HG02981 (cell line): ENCODE measurements around the gene UBAP1L.
A peak's percentile ranks its signal among the peaks of the same experiment; 100 is the strongest.
"Not testable (repeated sequence)": the region's sequence is repeated elsewhere in the genome, so short reads cannot be mapped to it uniquely, and the experiment has no call there.

Source experiments
- ATAC-seq: cut with Tn5 transposase; IDR thresholded peaks from one replicate; pipeline ENCODE4 v1.9.1; 2021; ENCODE audit warnings: mild to moderate bottlenecking, moderate library complexity; ENCODE audit not compliant: unreplicated experiment

Gene UBAP1L

GRCh38 chr15:65115086-65115485 is at the start of gene UBAP1L:
Gene UBAP1L, minus strand, starts transcription at chr15:65115200. Its CDS starts 8,985 bp downstream, at chr15:65106215.
- no peak for ATAC-seq

- no peak for ATAC-seq
Measured at GRCh38 chr15:65164139-65164538, 49.1 kb upstream of the UBAP1L start.

- ATAC-seq, result no peak
Measured at GRCh38 chr15:65163041-65163440, 48.0 kb upstream of the UBAP1L start.

- no peak for ATAC-seq
Measured at GRCh38 chr15:65156692-65157091, 41.7 kb upstream of the UBAP1L start.

- no peak for ATAC-seq
Measured at GRCh38 chr15:65154720-65155119, 39.7 kb upstream of the UBAP1L start.

- no peak for ATAC-seq
Measured at GRCh38 chr15:65147902-65148301, 32.9 kb upstream of the UBAP1L start.

- no peak for ATAC-seq
Measured at GRCh38 chr15:65146438-65146837, 31.4 kb upstream of the UBAP1L start.

GRCh38 chr15:65138631-65139030 is 23.6 kb upstream of the UBAP1L start:
- not testable (repeated sequence) for ATAC-seq

- not testable (repeated sequence) for ATAC-seq
Measured at GRCh38 chr15:65137893-65138292, 22.9 kb upstream of the UBAP1L start.

GRCh38 chr15:65137089-65137488 is 22.1 kb upstream of the UBAP1L start:
- not testable (repeated sequence) for ATAC-seq

GRCh38 chr15:65134538-65134937 is 19.5 kb upstream of the UBAP1L start:
- ATAC-seq, result no peak

- peak; percentile 86 for ATAC-seq
Measured at GRCh38 chr15:65133548-65134200, 18.7 kb upstream of the UBAP1L start, which contains the start of gene PDCD7. Gene PDCD7, minus strand, starts transcription at chr15:65133808. Its CDS starts 27 bp downstream, at chr15:65133781.

- ATAC-seq, result peak; percentile 35
Measured at GRCh38 chr15:65132878-65133547, 18.0 kb upstream of the UBAP1L start.

GRCh38 chr15:65130941-65131340 is 15.9 kb upstream of the UBAP1L start:
- no peak for ATAC-seq

GRCh38 chr15:65115542-65115941 is 542 bp upstream of the UBAP1L start:
- no peak for ATAC-seq

GRCh38 chr15:65110676-65111292 is 4.2 kb downstream of the UBAP1L start:
- no peak for ATAC-seq

GRCh38 chr15:65106011-65106590 is 8.9 kb downstream of the UBAP1L start:
- no peak for ATAC-seq

- no peak for ATAC-seq
Measured at GRCh38 chr15:65105038-65105437, 10.0 kb downstream of the UBAP1L start.

GRCh38 chr15:65102912-65103311 is 12.1 kb downstream of the UBAP1L start:
- no peak for ATAC-seq

- ATAC-seq, result no peak
Measured at GRCh38 chr15:65101891-65102708, 12.9 kb downstream of the UBAP1L start.

- ATAC-seq, result no peak
Measured at GRCh38 chr15:65101411-65101890, 13.5 kb downstream of the UBAP1L start.
